OCI-LY7 (cell line): ENCODE data around the gene FANCI.

Experiments used
- CTCF ChIP-seq: fragments of 200-600 bp; sonication (generic); conservative IDR thresholded peaks from 2 replicates; pipeline ENCODE4 v1.5.1; 2014; ENCODE audit warnings: mild to moderate bottlenecking, antibody characterized with exemption, low read length, moderate library complexity, mixed read lengths
- EZH2phosphoT487 ChIP-seq: fragments of 200-600 bp; sonication (generic); IDR thresholded peaks from 2 replicates; pipeline ENCODE4 v1.6.1; 2018; ENCODE audit warnings: low read depth, borderline replicate concordance, mild to moderate bottlenecking, mixed run types, antibody characterized with exemption, low read length, moderate library complexity, mixed read lengths

GRCh38 chr15:89322822-89323221, 79.0 kb downstream of the FANCI start:
- TF ChIP-seq CTCF (no peak), EZH2phosphoT487 (no peak)
